OCI-LY3 (cell line): ENCODE results near the gene TYRO3.

Experiments used
- H2AFZ ChIP-seq: fragments of 200-600, 300-600 bp; shearing (Covaris generic); 2 replicates; pipeline ENCODE4 v1.6.0; 2014; ENCODE audit warnings: antibody characterized with exemption, low read depth, low read length
- H3K27ac ChIP-seq: fragments of 200-600, 300-600 bp; sonication (generic); 2 replicates; pipeline ENCODE4 v1.5.1; 2014; ENCODE audit warnings: mild to moderate bottlenecking, low read length, moderate library complexity, mixed read lengths
- H3K27me3 ChIP-seq: fragments of 200-600, 300-600 bp; sonication (generic); 2 replicates; pipeline ENCODE4 v1.6.1; 2014; ENCODE audit warnings: low read depth, low read length, mixed read lengths
- H3K36me3 ChIP-seq: fragments of 200-600, 300-600 bp; sonication (generic); replicated peaks from 2 replicates; pipeline ENCODE3; 2014; ENCODE audit warnings: low read depth, low read length, mixed read lengths
- H3K4me1 ChIP-seq: fragments of 300-600, 200-600 bp; sonication (generic); 2 replicates; pipeline ENCODE4 v1.6.1; 2014; ENCODE audit warnings: low read length, mixed read lengths
- H3K4me2 ChIP-seq: fragments of 200-600, 300-600 bp; sonication (generic); 2 replicates; pipeline ENCODE4 v1.6.1; 2014; ENCODE audit warnings: low read length, mixed read lengths
- H3K4me3 ChIP-seq: fragments of 300-600, 200-600 bp; sonication (generic); 2 replicates; pipeline ENCODE4 v1.5.1; 2014; ENCODE audit warnings: antibody characterized with exemption, mild to moderate bottlenecking, low read length, moderate library complexity
- H3K79me2 ChIP-seq: fragments of 300-600, 200-600 bp; shearing (Covaris generic); 2 replicates; pipeline ENCODE4 v1.6.1; 2014; ENCODE audit warnings: mild to moderate bottlenecking, low read length, mixed read lengths
- H3K9ac ChIP-seq: fragments of 300-600, 200-600 bp; shearing (Covaris generic); 2 replicates; pipeline ENCODE4 v1.6.0; 2014; ENCODE audit warnings: mild to moderate bottlenecking, low read length, moderate library complexity
- H3K9me3 ChIP-seq: fragments of 200-600, 300-600 bp; shearing (Covaris generic); 2 replicates; pipeline ENCODE4 v1.6.1; 2014; ENCODE audit warnings: low read length, mixed read lengths; ENCODE audit not compliant: insufficient read depth
- H4K20me1 ChIP-seq: fragments of 200-600, 300-600 bp; sonication (generic); 2 replicates; pipeline ENCODE4 v1.6.1; 2016; ENCODE audit warnings: low read length, mixed read lengths; ENCODE audit not compliant: insufficient read depth
- CTCF ChIP-seq: fragments of 200-600, 300-600 bp; sonication (generic); IDR thresholded peaks from 2 replicates; pipeline ENCODE4 v1.5.1; 2014; ENCODE audit warnings: antibody characterized with exemption, low read length, low read depth
- EZH2phosphoT487 ChIP-seq: fragments of 200-600 bp; shearing (Covaris generic); IDR thresholded peaks from 2 replicates; pipeline ENCODE4 v1.6.1; 2018; ENCODE audit warnings: antibody characterized with exemption, mixed run types, low read depth

Gene TYRO3

DNA sequence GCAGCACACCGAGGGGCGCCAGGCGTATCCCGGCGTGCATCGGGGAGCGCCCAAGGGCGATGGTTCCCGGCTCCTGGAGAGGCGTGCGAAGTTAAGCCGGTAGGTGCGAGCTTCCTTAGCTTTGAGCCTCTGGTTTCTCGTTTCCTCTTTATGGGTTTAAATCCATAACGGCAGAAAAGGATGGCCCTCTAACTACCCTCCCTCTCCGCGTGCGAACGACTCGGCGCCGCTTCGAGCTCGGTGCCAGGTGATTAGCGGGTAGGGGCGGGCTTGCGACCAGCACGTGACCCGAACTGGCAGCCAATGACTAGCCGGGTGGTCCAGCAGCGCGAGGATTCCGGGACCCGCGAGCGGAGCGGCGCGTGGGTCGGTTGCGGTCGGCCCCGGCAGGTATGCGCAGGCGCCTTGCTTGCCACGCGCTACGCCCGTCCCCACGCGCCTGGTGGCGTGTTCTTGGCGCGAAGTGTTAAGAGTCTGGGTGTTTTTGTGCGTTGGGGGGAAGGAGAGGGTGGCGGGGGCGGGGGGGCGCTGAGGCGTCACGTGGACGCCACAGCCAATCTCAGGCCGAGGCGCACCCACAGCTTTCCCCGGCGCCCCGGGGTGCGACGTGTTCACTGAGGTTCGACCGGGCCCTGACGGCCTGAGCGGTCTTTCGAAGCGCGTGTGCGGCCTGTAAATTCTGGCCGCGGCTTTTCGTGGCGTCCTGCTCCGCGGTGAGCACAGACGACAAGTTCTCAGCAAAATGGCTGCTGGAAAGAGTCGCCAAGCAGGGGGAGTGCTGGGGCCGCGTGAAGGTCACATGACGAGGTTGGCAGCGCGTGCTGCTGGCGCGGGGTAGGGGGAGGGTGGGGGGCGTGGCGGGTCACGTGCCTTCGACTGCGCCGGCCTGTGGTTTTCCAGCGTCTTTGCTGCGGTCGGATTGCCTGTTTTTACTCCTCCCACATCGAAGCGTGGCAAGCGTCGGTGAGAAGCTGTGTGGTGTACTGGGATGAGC lies 62.5 kb downstream of the TYRO3 start:
- no peak overlapping the region for H3K9ac ChIP-seq
- no peaks in the 10 kb centered on the region for H3K27me3 ChIP-seq
- no peak overlapping the region for H2AFZ ChIP-seq
- H3K79me2 ChIP-seq, result no peaks in the 10 kb centered on the region
- no peak overlapping the region for H3K27ac ChIP-seq
- no peaks in the 10 kb centered on the region for H3K4me1 ChIP-seq
- H3K4me2 ChIP-seq, result no peak overlapping the region
- no peaks in the 10 kb centered on the region for H3K9me3 ChIP-seq
- H3K36me3 ChIP-seq, result no peaks in the 10 kb centered on the region
- no peak overlapping the region for H3K4me3 ChIP-seq
- H4K20me1 ChIP-seq, result no peaks in the 10 kb centered on the region
- TF ChIP-seq EZH2phosphoT487 (no peak), CTCF (no peak)

DNA sequence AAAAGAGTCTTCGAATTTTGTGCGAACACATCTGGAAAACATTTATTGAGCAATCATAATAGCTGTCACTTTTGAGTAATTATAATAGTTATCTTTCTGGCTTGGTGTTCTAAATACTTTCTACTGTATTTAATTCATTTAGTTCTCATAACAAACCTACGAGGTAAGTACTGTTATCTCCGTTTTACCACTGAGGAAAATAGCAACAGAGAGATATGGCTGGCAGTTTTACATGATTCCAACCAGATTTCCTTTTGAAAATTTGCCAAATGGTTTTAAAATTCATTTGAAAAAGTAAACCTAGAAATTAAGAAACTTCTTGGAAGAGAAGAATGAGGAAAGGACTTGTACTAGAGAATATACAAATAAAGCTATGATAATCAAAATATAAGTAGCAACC lies 63.9 kb downstream of the TYRO3 start:
- no peaks in the 10 kb centered on the region for H3K27me3 ChIP-seq
- no peaks in the 10 kb centered on the region for H3K36me3 ChIP-seq
- no peak overlapping the region for H3K27ac ChIP-seq
- H3K4me3 ChIP-seq, result no peak overlapping the region
- H3K9me3 ChIP-seq, result no peaks in the 10 kb centered on the region
- H3K9ac ChIP-seq, result no peak overlapping the region
- TF ChIP-seq CTCF (no peak), EZH2phosphoT487 (no peak)
- no peaks in the 10 kb centered on the region for H4K20me1 ChIP-seq
- H2AFZ ChIP-seq, result no peak overlapping the region
- H3K4me2 ChIP-seq, result no peak overlapping the region
- H3K4me1 ChIP-seq, result no peaks in the 10 kb centered on the region
- H3K79me2 ChIP-seq, result no peaks in the 10 kb centered on the region

GRCh38 chr15:41627203-41627602 lies 68.2 kb downstream of the TYRO3 start:
- Histone ChIP-seq H3K36me3 (no peaks in the 10 kb centered on the region), H3K27ac (no peak overlapping the region), H4K20me1 (no peaks in the 10 kb centered on the region), H3K4me3 (no peak overlapping the region), H3K9ac (no peak overlapping the region), H3K9me3 (no peaks in the 10 kb centered on the region), H3K4me2 (no peak overlapping the region), H3K27me3 (no peaks in the 10 kb centered on the region), H3K4me1 (no peaks in the 10 kb centered on the region), H3K79me2 (no peaks in the 10 kb centered on the region), H2AFZ (no peak overlapping the region)
- TF ChIP-seq EZH2phosphoT487, result no peak
- no peak for TF ChIP-seq CTCF

- no peak for TF ChIP-seq CTCF
- TF ChIP-seq EZH2phosphoT487, result no peak
These were observed 70.5 kb downstream of the TYRO3 start for GRCh38 chr15:41629463-41629862.

More at GRCh38 chr15:41629463-41629862, 70.5 kb downstream of the TYRO3 start:
- Histone ChIP-seq H3K4me2 (no peak overlapping the region), H3K79me2 (no peaks in the 10 kb centered on the region), H3K9me3 (no peaks in the 10 kb centered on the region), H3K27ac (no peak overlapping the region), H3K4me1 (peaks cover 11% of the 10 kb centered on the region), H3K4me3 (no peak overlapping the region), H2AFZ (no peak overlapping the region), H3K9ac (no peak overlapping the region), H3K27me3 (no peaks in the 10 kb centered on the region), H4K20me1 (no peaks in the 10 kb centered on the region), H3K36me3 (no peaks in the 10 kb centered on the region)
